GM21619 (cell line): ENCODE data around the gene GNAO1.

ENCODE experiments used
- ATAC-seq: cut with Tn5 transposase; IDR thresholded peaks from one replicate; pipeline ENCODE4 v1.9.1; 2021; ENCODE audit not compliant: unreplicated experiment

The GNAO1 gene

GRCh38 chr16:56197192-56197992 lies 6.1 kb downstream of the GNAO1 start:
- ATAC-seq = no peak

DNA sequence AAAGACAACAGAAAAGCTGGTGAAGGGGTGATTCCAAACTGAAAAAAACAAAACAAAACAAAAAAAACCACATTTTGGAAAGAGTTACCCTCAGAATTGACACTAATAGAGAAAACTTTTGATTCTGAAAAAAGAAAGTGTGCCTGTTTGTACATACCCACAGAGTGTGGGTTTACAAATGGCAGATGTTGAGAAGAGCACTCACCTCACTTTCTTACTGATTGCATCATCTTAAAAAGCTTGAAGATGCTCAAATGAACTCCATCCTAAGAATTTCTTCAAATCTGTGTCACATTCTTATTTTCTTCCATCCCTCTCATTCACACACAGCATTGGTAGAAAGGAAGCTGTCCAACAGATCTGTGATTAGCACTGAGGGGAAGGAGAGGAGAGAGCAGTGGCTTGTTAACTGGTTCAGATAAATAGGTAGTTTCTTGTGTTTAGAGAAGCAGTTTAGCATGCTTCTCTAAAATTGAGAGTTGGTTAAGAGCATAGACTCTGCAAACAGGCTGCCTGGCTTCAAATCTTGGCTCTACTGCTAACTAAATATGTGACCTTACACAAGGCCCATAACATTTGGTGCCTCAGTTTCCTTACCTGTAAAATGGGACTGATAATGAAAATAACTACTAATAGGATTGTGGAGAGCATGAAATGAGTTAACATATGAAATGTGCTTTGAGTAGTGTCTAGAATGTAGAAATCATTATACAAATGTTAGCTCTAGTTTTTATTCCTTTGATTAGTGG lies 6.9 kb downstream of the GNAO1 start:
- ATAC-seq = no peak

DNA sequence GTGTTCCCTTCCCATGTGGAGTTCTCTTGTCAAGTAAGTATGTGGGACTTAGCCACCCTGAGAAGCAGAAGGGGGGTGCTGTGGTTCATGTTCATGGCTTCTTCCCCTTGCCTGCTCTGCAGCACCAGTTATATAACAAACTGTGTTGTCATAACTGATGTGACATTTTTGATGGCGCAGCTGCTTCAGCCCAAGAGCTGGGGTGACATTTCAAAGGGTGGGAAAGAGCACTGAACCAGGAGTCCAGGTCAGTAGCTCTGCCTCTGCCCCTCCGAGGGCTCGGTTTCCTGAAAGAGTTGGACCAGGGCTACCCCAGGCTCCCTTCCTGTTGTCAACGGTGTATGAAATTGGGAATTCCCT lies 7.4 kb downstream of the GNAO1 start:
- ATAC-seq = no peak

DNA sequence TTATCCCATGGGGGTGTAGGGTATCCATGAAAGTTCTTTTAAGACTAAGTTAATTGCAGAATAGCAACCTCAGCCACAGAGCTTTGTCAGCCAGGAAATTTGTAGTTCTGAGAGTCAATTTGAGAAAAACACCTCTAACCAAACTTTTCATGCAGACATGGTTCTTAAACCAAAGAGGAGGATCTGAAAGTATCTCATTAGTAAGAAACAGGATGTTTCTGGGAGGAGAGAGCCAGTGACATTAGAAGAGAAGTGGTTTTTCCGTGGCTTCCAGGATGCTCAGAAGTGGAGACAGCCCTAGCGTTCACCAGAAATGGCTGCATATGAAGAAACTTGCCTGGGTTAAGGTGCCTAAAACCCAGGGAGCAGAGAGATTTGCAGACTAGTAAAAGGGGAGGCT lies 7.9 kb downstream of the GNAO1 start:
- peak; percentile 62 for ATAC-seq

DNA sequence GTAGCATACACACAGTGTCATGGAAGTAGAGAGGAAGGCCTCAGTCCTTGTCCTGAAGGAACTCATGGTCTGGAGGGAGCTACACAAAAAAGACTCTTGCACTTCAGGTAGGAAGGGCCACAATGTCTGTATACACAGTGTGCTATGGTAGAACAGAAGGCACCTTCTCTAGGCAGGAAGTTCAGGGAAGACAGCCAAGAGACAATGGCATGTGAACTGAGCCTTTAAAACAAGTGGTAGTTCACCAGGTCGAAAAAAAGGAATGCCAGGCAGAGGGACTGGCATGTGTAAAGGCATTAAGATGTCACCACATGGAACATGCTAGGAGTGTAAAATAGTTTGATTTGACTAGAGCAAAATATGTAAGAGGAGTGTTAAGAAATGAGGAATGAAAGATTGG lies 9.7 kb downstream of the GNAO1 start:
- ATAC-seq = no peak

DNA sequence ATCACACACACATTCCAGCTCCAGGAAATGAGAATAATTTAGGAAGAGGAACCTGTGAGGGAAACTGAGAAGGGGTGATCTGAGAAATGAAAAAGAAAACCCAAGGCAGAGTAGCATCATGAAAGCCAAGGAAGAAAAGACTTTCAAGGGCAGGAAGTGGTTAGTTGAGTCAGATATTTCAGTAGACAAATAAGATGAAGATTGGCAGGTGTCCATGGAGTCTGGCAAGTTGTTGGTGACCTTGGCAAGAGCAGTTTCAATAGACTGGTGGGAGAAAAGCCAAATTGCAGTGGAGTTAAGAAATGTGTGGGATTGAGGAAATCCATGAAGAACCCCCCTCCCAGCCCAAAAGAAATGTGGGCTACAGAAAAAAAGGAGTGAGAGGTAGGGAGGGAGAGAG lies 10.7 kb downstream of the GNAO1 start:
- no peak for ATAC-seq

GRCh38 chr16:56203052-56203451 lies 11.8 kb downstream of the GNAO1 start:
- ATAC-seq = peak; percentile 62

DNA sequence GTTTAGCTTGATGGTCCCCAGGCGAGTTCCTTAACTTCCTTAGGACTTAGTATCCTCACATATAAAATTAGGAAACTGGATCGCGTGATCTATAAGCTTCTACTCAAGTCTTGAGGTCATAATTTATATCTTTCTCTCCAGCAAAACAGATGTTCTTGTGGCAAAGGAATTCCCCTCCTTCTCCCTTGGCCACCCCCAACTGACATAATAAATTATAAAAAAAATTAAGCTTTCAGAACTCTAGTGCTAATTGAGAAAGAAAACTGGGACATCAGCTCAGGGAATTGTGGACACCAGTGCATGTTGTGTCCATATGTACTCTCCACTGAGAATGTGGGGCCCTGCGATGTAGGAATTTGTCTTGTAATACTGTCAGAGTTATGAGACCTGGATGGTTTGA lies 13.5 kb downstream of the GNAO1 start:
- no peak for ATAC-seq

DNA sequence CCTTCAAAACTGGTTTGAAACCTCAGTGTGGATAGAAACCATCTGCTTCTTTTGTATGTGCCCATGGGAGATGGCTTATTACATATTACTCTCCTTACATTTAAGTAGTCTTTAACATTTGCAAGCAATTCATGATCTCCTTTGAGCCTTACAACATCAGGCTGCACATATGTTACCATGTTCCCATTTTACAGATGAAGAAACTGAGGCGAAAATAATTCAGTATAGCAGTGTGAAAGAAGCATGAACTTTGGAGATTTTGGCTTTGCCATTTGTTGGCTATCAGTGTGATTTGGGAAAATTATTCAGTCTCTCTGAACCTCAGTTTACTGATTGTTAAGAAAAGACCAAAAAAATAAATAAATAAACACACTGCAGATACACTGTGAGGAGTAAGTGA lies 15.7 kb downstream of the GNAO1 start:
- no peak for ATAC-seq

DNA sequence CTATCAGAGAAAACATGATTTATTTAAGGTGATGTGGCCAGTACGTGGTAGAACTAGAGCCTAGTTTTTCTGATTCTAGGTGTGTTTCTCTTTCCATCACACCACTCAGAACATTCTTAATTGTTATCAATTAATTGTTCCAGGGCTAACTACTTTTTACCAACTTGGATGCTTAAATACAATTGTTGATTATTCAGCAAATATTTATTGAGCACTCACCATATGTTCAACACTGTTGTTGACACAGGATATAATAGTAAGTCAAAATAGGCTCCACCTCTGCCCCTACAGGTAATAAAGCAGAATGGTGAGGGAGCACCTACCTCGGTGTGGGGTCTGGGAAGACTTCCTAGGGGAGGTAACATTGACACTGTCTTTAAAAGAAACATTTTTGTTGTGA lies 16.1 kb downstream of the GNAO1 start:
- no peak for ATAC-seq

- ATAC-seq = no peak
These were observed 20.2 kb downstream of the GNAO1 start for GRCh38 chr16:56211435-56211981.

GRCh38 chr16:56212144-56212543 lies 20.9 kb downstream of the GNAO1 start:
- no peak for ATAC-seq

GRCh38 chr16:56221995-56222394 lies 30.7 kb downstream of the GNAO1 start:
- no peak for ATAC-seq

DNA sequence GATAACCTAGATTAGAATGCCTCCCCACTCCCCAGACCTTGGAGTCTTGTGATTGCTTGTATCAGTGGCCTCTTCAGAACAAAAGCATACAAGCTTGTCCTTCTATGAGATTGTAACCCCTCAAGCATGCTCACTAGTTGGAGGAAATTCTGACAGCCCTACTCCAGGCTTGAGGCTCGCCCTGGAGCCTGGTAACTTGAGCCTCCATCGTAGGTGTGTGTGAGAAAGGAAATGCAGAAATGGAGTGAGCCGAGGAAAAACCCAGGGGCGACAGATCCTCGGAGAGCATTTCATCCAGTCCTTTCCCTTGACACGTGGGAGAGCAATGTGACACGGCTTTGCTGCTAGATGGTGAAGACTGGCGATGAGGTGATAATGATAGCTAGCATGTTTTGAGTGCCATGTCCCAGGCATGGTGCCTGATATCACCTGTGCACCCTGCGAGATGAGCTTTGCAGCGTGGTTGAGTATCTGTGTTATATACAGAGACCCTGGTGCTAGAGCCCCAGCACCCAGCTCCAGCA lies 31.2 kb downstream of the GNAO1 start:
- ATAC-seq = no peak

DNA sequence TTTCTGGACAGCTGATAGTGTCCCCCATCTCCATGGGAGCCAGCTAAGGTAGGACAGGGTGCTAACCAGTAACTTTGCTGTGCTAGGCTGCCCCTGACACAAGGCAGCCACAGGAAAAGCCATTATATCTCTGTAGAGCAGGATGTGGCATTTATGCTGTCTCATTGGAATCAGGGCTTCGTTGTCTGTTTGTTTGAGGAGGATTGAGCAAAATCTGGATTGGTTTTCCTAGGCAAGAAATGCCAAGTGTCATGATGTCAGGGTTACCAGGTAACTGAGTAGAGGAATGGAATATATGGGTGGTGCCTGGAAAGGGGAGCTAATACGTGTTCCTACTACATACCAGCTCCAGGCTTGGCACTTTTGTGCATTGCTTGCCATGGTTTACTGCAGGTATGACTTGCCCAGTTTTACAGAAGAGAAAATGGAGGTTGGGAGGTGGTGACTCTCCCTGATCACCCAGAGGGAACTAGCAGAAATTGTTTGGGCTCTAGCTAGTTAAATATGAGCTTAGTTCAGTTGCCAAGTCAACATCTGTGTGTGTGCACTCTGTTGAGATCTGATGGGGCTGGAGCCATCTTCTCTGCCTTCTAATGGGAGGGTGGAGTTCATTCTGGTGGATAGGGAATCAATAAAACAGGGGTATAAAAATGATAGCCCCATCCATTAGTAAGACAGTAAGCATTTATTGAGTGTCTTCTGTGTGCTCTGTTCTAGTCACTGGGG lies 33.9 kb downstream of the GNAO1 start:
- ATAC-seq = no peak

DNA sequence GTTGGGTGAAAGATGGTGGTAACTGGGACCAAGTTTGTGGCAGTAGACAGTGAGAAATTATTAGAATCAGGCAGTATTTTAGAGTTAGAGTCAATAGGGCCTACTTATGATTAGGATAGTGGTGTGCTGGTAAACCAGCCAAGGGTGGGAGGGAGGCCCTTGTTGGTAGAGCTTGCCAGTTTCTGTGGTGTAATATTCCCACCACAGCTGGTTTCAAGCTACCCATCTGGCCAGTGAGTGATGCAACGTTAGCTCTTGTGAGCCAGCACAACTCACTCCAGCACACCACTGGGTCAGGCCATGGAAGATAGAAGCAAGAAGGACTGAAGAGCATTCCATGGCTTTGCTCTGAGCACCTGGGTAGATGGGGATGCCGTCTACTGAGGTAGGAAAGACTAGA lies 34.9 kb downstream of the GNAO1 start:
- ATAC-seq = no peak

GRCh38 chr16:56226845-56227525 lies 35.7 kb downstream of the GNAO1 start:
- ATAC-seq = no peak

- ATAC-seq = no peak
These were observed 36.6 kb downstream of the GNAO1 start for GRCh38 chr16:56227936-56228335.

- ATAC-seq = no peak
These were observed 37.2 kb downstream of the GNAO1 start for GRCh38 chr16:56228476-56228875.

DNA sequence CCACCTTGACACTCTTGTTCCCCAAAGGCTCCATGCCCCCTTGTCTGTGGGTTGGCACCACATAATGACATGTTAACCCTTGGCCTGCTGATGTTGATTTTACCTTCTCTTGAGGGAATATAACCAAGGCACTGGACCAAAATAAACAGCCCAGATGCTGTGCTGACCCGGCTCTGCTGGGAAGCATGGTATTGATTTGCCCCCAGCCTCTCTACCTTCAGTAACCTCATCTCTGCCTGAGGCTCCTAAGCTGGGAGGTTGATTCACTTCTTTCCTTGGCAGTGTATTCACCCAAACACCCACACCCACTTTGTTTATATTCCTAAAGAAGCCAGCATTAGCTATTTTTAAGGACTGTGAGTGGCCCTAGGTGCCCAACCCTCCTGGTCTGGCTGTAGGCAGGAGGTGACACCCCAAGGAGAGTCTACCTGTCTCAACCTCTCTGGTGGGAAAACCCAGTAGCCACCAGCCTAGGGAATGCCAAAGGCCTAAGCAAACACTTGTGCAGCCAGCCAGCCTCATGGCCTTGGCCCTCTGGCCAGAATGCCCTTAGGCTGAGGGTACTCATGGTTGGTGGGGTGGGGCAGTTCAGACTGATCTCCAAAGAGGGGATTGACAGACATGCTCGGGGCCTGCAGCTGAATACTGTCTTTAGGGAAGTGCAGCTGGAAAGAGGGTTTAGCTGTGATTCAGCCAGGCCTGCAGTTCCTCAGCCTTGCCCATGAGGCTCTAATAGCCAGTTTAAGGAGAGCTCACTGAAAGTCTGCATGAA lies 42.7 kb downstream of the GNAO1 start:
- ATAC-seq = no peak
